DOHH2 (cell line): ENCODE measurements around the gene ZMYND12.

Experiments
- H3F3A ChIP-seq: fragments of 200-600 bp; sonication (generic), shearing (Covaris generic); 2 replicates; pipeline ENCODE4 v1.6.0; 2016; ENCODE audit warnings: antibody characterized with exemption, mild to moderate bottlenecking; ENCODE audit not compliant: control insufficient read depth, insufficient read depth
- H3K27ac ChIP-seq: fragments of 200-600 bp; sonication (generic); 2 replicates; pipeline ENCODE4 v1.5.1; 2014; ENCODE audit warnings: low read depth, mild to moderate bottlenecking, low read length, moderate library complexity
- H3K27me3 ChIP-seq: fragments of 200-600 bp; sonication (generic); 2 replicates; pipeline ENCODE4 v1.6.1; 2014; ENCODE audit warnings: mild to moderate bottlenecking, low read length, mixed read lengths; ENCODE audit not compliant: control insufficient read depth
- H3K36me3 ChIP-seq: fragments of 200-600 bp; sonication (generic); 2 replicates; pipeline ENCODE4 v1.6.1; 2014; ENCODE audit warnings: mild to moderate bottlenecking, low read length, moderate library complexity, mixed read lengths; ENCODE audit not compliant: control insufficient read depth
- H3K4me1 ChIP-seq: fragments of 200-600 bp; sonication (generic); 2 replicates; pipeline ENCODE4 v1.6.1; 2014; ENCODE audit warnings: mild to moderate bottlenecking, low read length, mixed read lengths; ENCODE audit not compliant: control insufficient read depth
- H3K4me2 ChIP-seq: fragments of 200-600 bp; sonication (generic); 2 replicates; pipeline ENCODE4 v1.6.0; 2014; ENCODE audit warnings: mild to moderate bottlenecking, low read length, moderate library complexity
- H3K4me3 ChIP-seq: fragments of 200-600 bp; sonication (generic); 2 replicates; pipeline ENCODE4 v1.5.1; 2014; ENCODE audit warnings: mild to moderate bottlenecking, low read length, mixed read lengths
- H3K79me2 ChIP-seq: fragments of 200-600 bp; sonication (generic); 2 replicates; pipeline ENCODE4 v1.6.1; 2014; ENCODE audit warnings: mild to moderate bottlenecking, low read length, mixed read lengths; ENCODE audit not compliant: control insufficient read depth
- H3K9me2 ChIP-seq: fragments of 200-600 bp; sonication (generic); replicated peaks from 2 replicates; pipeline ENCODE4 v1.6.1; 2014; ENCODE audit warnings: mild to moderate bottlenecking, low read length, mixed read lengths; ENCODE audit not compliant: control insufficient read depth
- H3K9me3 ChIP-seq: fragments of 200-600 bp; sonication (generic); 2 replicates; pipeline ENCODE4 v1.6.1; 2014; ENCODE audit warnings: antibody characterized with exemption, low read length, mixed read lengths; ENCODE audit not compliant: control insufficient read depth, insufficient read depth
- H4K20me1 ChIP-seq: fragments of 200-600 bp; sonication (generic); 2 replicates; pipeline ENCODE4 v1.6.0; 2014; ENCODE audit warnings: low read depth, mild to moderate bottlenecking, antibody characterized with exemption, low read length, moderate library complexity; ENCODE audit not compliant: control insufficient read depth, insufficient read depth
- CTCF ChIP-seq: fragments of 200-600 bp; sonication (generic); IDR thresholded peaks from one replicate; pipeline ENCODE4 v1.5.1; 2014; ENCODE audit warnings: antibody characterized with exemption, mild to moderate bottlenecking, low read depth, low read length; ENCODE audit not compliant: poor library complexity, severe bottlenecking
- EZH2phosphoT487 ChIP-seq: fragments of 200-600 bp; sonication (generic); IDR thresholded peaks from 2 replicates; pipeline ENCODE4 v1.6.1; 2017; ENCODE audit warnings: borderline replicate concordance, mild to moderate bottlenecking, antibody characterized with exemption, low read length, moderate library complexity, mixed read lengths

The ZMYND12 gene

DNA sequence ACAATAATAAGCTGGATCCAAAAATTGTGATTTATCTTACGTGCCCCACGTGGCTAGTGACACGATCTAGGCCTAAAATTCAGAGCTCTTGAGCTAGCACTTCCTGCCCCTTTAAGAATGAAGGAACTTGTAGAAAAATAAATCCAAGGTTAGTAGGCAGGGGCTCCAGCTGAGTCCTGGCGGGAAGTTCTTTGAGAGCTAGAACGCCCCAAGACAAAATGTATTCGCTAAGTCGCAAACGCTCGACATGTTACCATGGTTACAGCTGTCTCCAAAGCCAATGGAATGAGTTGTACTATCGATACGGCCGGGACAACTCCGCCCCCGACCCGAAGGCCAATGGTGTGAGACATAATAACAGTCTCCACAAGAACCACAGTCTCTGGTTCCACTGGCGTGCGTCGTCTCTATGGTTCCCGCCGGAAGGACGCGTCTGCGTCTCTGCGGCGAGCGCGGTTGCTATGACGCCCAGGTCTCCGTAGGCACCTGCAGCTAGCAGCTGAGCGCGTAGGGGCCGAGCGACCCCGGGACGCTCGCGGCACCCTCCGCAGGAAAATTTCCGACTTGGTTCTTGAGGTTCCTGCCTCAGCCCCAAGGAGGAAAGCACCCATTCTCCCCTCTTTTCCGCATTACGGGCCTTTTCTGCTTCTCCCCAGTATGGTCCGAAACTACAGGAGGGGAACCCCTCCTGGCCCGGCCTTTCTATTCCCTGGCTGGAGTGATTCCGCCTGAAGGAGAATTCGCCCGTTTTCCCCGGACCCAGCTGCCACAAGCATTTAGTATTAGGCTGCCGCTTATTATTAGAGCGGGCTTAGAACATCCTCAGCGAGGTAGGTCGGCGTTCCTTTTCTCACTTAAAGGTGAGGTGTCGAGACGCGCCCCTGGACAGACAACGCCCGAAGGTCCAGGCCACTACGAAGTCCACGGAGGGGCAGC lies 7.3 kb upstream of the ZMYND12 start, which contains the start of gene CCDC30:
CCDC30 (plus strand) TSS at position 459 of the 936 bp plus-strand sequence. CDS start 17,266 bp downstream, outside the sequence.
- peaks cover 12% of the 10 kb centered on the region for H3F3A ChIP-seq
- no peaks in the 10 kb centered on the region for H3K9me3 ChIP-seq
- H3K79me2 ChIP-seq, result peaks cover 8% of the 10 kb centered on the region
- H3K4me1 ChIP-seq, result peaks cover 24% of the 10 kb centered on the region
- peaks cover 31% of the 10 kb centered on the region for H3K36me3 ChIP-seq
- H3K27me3 ChIP-seq, result peaks cover 8% of the 10 kb centered on the region
- H3K9me2 ChIP-seq, result no peaks in the 10 kb centered on the region
- peak within 1 kb of the TSS; percentile 67 for H3K4me3 ChIP-seq
- peak within 1 kb of the TSS; percentile 59 for H3K4me2 ChIP-seq
- no peaks in the 10 kb centered on the region for H4K20me1 ChIP-seq
- peak within 1 kb of the TSS; percentile 3; the same call in 1 of the 2 replicates for H3K27ac ChIP-seq
- TF ChIP-seq CTCF, result no peak
- TF ChIP-seq EZH2phosphoT487, result no peak

GRCh38 chr1:42461196-42461595 lies 5.4 kb upstream of the ZMYND12 start:
- Histone ChIP-seq H3K27me3 (peaks cover 3% of the 10 kb centered on the region; the same call in 1 of the 2 replicates), H4K20me1 (no peaks in the 10 kb centered on the region), H3K36me3 (peaks cover 41% of the 10 kb centered on the region), H3K79me2 (peaks cover 23% of the 10 kb centered on the region), H3K4me3 (no peak overlapping the region), H3K4me1 (peaks cover 35% of the 10 kb centered on the region), H3K9me3 (no peaks in the 10 kb centered on the region), H3K9me2 (no peaks in the 10 kb centered on the region), H3F3A (peaks cover 12% of the 10 kb centered on the region), H3K27ac (no peak overlapping the region), H3K4me2 (no peak overlapping the region)
- TF ChIP-seq CTCF (no peak), EZH2phosphoT487 (no peak)

GRCh38 chr1:42456754-42457089 lies 900 bp upstream of the ZMYND12 start:
- Histone ChIP-seq H3K9me3 (no peaks in the 10 kb centered on the region), H3K27me3 (no peaks in the 10 kb centered on the region), H3K4me3 (peak overlapping the region; percentile 85), H4K20me1 (no peaks in the 10 kb centered on the region), H3K4me1 (peaks cover 27% of the 10 kb centered on the region), H3F3A (peaks cover under 1% of the 10 kb centered on the region), H3K36me3 (peaks cover 41% of the 10 kb centered on the region), H3K9me2 (no peaks in the 10 kb centered on the region), H3K27ac (peak overlapping the region; percentile 59), H3K4me2 (peak overlapping the region; percentile 72), H3K79me2 (peaks cover 23% of the 10 kb centered on the region)
- TF ChIP-seq CTCF (no peak), EZH2phosphoT487 (no peak)
